Natural killer cell treated with Interleukin-12 subunit alpha and Interleukin-12 subunit beta and Interleukin-15 and Interleukin-18, amount 100 ng/mL, for 72 hours (primary cell): ENCODE measurements around the gene BEND4. TPM values are rescaled to one million over a fixed set of nuclear protein-coding genes. Genes with fewer than 3 reads are reported as not detected.

Source experiments
- ATAC-seq, 2 donors: fragments of 150-1000 bp; cut with Tn5 transposase in 1 of 2; sonication (Bioruptor Pico), chemical (Tn5 transposase) in 1 of 2; 2 replicates each; pipeline ENCODE4 v1.10.0; 2021
- DNase-seq: peaks from one replicate; pipeline ENCODE4 v3.0.0; 2022; ENCODE audit warnings: low spot score
- H3K27ac Mint-ChIP-seq, 2 donors: 1 replicate in 1 of 2; 2 replicates in 1 of 2; pipeline ENCODE4 v1.8.0; 2022; ENCODE audit warnings: mixed read lengths in 2 of 2, mild to moderate bottlenecking in 1 of 2, moderate library complexity in 1 of 2
- H3K27me3 Mint-ChIP-seq, 2 donors: 1 replicate in 1 of 2; 2 replicates in 1 of 2; pipeline ENCODE4 v1.8.0; 2022; ENCODE audit warnings: mixed read lengths in 2 of 2
- H3K36me3 Mint-ChIP-seq: one replicate; pipeline ENCODE4 v1.8.0; 2022; ENCODE audit warnings: mixed read lengths
- H3K4me1 Mint-ChIP-seq, 2 donors: 1 replicate in 1 of 2; 2 replicates in 1 of 2; pipeline ENCODE4 v1.8.0; 2022; ENCODE audit warnings: low read depth in 2 of 2, mixed read lengths in 2 of 2, mild to moderate bottlenecking in 1 of 2
- H3K4me3 Mint-ChIP-seq: one replicate; pipeline ENCODE4 v1.8.0; 2022; ENCODE audit warnings: mixed read lengths
- H3K9me3 Mint-ChIP-seq: 2 replicates; pipeline ENCODE4 v1.8.0; 2022; ENCODE audit warnings: mixed read lengths
- total RNA-seq, 2 donors: library from RNA; stranded (reverse); gene quantifications; one replicate each; pipeline ENCODE4 v1.2.3, GENCODE V29; 2022

The BEND4 gene
- total RNA-seq, 2 donors from 2014 or later: 0.11 to 0.57 TPM

- no peak overlapping the region for H3K27ac Mint-ChIP-seq
- H3K36me3 Mint-ChIP-seq: no peaks in the 10 kb centered on the region
- H3K9me3 Mint-ChIP-seq: no peaks in the 10 kb centered on the region
- DNase-seq: no peak
- no peaks in the 10 kb centered on the region for H3K4me1 Mint-ChIP-seq
- ATAC-seq: no peak
- H3K27me3 Mint-ChIP-seq: peaks cover 0 to 8% of the 10 kb centered on the region in 2 donors
- no peak overlapping the region for H3K4me3 Mint-ChIP-seq
Measured at GRCh38 chr4:42142591-42142990, 9.9 kb downstream of the BEND4 start.

GRCh38 chr4:42136371-42136770, 16.1 kb downstream of the BEND4 start:
- DNase-seq (no peak), ATAC-seq (no peak)
- H3K9me3 Mint-ChIP-seq: no peaks in the 10 kb centered on the region
- H3K27ac Mint-ChIP-seq: no peak overlapping the region
- no peak overlapping the region for H3K4me3 Mint-ChIP-seq
- peaks cover 0 to 8% of the 10 kb centered on the region in 2 donors for H3K27me3 Mint-ChIP-seq
- no peaks in the 10 kb centered on the region for H3K4me1 Mint-ChIP-seq
- H3K36me3 Mint-ChIP-seq: no peaks in the 10 kb centered on the region

GRCh38 chr4:42133006-42133405, 19.4 kb downstream of the BEND4 start:
- no peak for ATAC-seq
- no peak overlapping the region for H3K4me3 Mint-ChIP-seq
- H3K36me3 Mint-ChIP-seq: no peaks in the 10 kb centered on the region
- H3K9me3 Mint-ChIP-seq: no peaks in the 10 kb centered on the region
- H3K27ac Mint-ChIP-seq: no peak overlapping the region
- DNase-seq: no peak
- peaks cover 0 to 16% of the 10 kb centered on the region in 2 donors for H3K27me3 Mint-ChIP-seq
- H3K4me1 Mint-ChIP-seq: no peaks in the 10 kb centered on the region

GRCh38 chr4:42132099-42132498, 20.4 kb downstream of the BEND4 start:
- Mint-ChIP-seq H3K4me3 (no peak overlapping the region), H3K36me3 (no peaks in the 10 kb centered on the region), H3K27ac (no peak overlapping the region), H3K4me1 (no peaks in the 10 kb centered on the region), H3K9me3 (no peaks in the 10 kb centered on the region), H3K27me3 (peaks cover 0 to 9% of the 10 kb centered on the region in 2 donors)
- DNase-seq (no peak), ATAC-seq (peak in 1 of 2 donors; percentile 55)

GRCh38 chr4:42123071-42123644, 29.3 kb downstream of the BEND4 start:
- Mint-ChIP-seq H3K36me3 (no peaks in the 10 kb centered on the region), H3K4me3 (no peak overlapping the region), H3K4me1 (no peaks in the 10 kb centered on the region), H3K9me3 (no peaks in the 10 kb centered on the region), H3K27me3 (peaks cover 2 to 15% of the 10 kb centered on the region in 2 donors), H3K27ac (no peak overlapping the region)
- DNase-seq (no peak), ATAC-seq (no peak)

GRCh38 chr4:42122237-42122636, 30.2 kb downstream of the BEND4 start:
- DNase-seq (no peak), ATAC-seq (no peak)
- H3K36me3 Mint-ChIP-seq: no peaks in the 10 kb centered on the region
- H3K27me3 Mint-ChIP-seq: peaks cover 2 to 22% of the 10 kb centered on the region in 2 donors
- H3K4me1 Mint-ChIP-seq: no peaks in the 10 kb centered on the region
- H3K27ac Mint-ChIP-seq: no peak overlapping the region
- no peaks in the 10 kb centered on the region for H3K9me3 Mint-ChIP-seq
- H3K4me3 Mint-ChIP-seq: no peak overlapping the region

GRCh38 chr4:42119886-42120285, 32.6 kb downstream of the BEND4 start:
- Mint-ChIP-seq H3K27ac (no peak overlapping the region), H3K9me3 (no peaks in the 10 kb centered on the region), H3K27me3 (peaks cover 2 to 22% of the 10 kb centered on the region in 2 donors), H3K4me1 (no peaks in the 10 kb centered on the region), H3K4me3 (no peak overlapping the region), H3K36me3 (no peaks in the 10 kb centered on the region)
- DNase-seq (no peak), ATAC-seq (no peak)

GRCh38 chr4:42112846-42113245, 39.6 kb downstream of the BEND4 start:
- no peak overlapping the region for H3K27ac Mint-ChIP-seq
- no peak overlapping the region for H3K4me3 Mint-ChIP-seq
- no peak for DNase-seq
- H3K4me1 Mint-ChIP-seq: no peaks in the 10 kb centered on the region
- ATAC-seq: no peak
- peaks cover 4% of the 10 kb centered on the region for H3K36me3 Mint-ChIP-seq
- peaks cover 5% of the 10 kb centered on the region for H3K9me3 Mint-ChIP-seq
- peaks cover 2 to 22% of the 10 kb centered on the region in 2 donors for H3K27me3 Mint-ChIP-seq

- H3K36me3 Mint-ChIP-seq: peaks cover 4% of the 10 kb centered on the region
- H3K27me3 Mint-ChIP-seq: peaks cover 4 to 8% of the 10 kb centered on the region in 2 donors
- H3K4me1 Mint-ChIP-seq: no peaks in the 10 kb centered on the region
- H3K9me3 Mint-ChIP-seq: peaks cover 9% of the 10 kb centered on the region
- ATAC-seq (no peak), DNase-seq (no peak)
- H3K27ac Mint-ChIP-seq: no peak overlapping the region
- no peak overlapping the region for H3K4me3 Mint-ChIP-seq
Measured at GRCh38 chr4:42104521-42104920, 47.9 kb downstream of the BEND4 start.

GRCh38 chr4:42101446-42101975, 50.9 kb downstream of the BEND4 start:
- no peaks in the 10 kb centered on the region for H3K4me1 Mint-ChIP-seq
- H3K36me3 Mint-ChIP-seq: no peaks in the 10 kb centered on the region
- peaks cover 0 to 4% of the 10 kb centered on the region in 2 donors for H3K27me3 Mint-ChIP-seq
- ATAC-seq: no peak
- no peak overlapping the region for H3K4me3 Mint-ChIP-seq
- H3K9me3 Mint-ChIP-seq: peaks cover 5% of the 10 kb centered on the region
- no peak overlapping the region for H3K27ac Mint-ChIP-seq
- no peak for DNase-seq

GRCh38 chr4:42088386-42088785, 64.1 kb downstream of the BEND4 start:
- Mint-ChIP-seq H3K27me3 (no peaks in the 10 kb centered on the region), H3K36me3 (no peaks in the 10 kb centered on the region), H3K4me1 (no peaks in the 10 kb centered on the region), H3K9me3 (no peaks in the 10 kb centered on the region), H3K4me3 (no peak overlapping the region), H3K27ac (no peak overlapping the region)
- ATAC-seq (no peak), DNase-seq (no peak)

GRCh38 chr4:42083816-42084215, 68.6 kb downstream of the BEND4 start:
- no peak overlapping the region for H3K4me3 Mint-ChIP-seq
- H3K36me3 Mint-ChIP-seq: no peaks in the 10 kb centered on the region
- no peaks in the 10 kb centered on the region for H3K4me1 Mint-ChIP-seq
- no peak overlapping the region for H3K27ac Mint-ChIP-seq
- ATAC-seq: no peak
- DNase-seq: no peak
- H3K27me3 Mint-ChIP-seq: no peaks in the 10 kb centered on the region
- H3K9me3 Mint-ChIP-seq: no peaks in the 10 kb centered on the region

GRCh38 chr4:42080306-42080705, 72.1 kb downstream of the BEND4 start:
- H3K27ac Mint-ChIP-seq: no peak overlapping the region
- ATAC-seq: no peak
- H3K4me3 Mint-ChIP-seq: no peak overlapping the region
- DNase-seq: no peak
- no peaks in the 10 kb centered on the region for H3K27me3 Mint-ChIP-seq
- H3K4me1 Mint-ChIP-seq: no peaks in the 10 kb centered on the region
- H3K9me3 Mint-ChIP-seq: no peaks in the 10 kb centered on the region
- peaks cover 4% of the 10 kb centered on the region for H3K36me3 Mint-ChIP-seq

- no peak overlapping the region for H3K27ac Mint-ChIP-seq
- no peaks in the 10 kb centered on the region for H3K27me3 Mint-ChIP-seq
- peaks cover 8% of the 10 kb centered on the region for H3K36me3 Mint-ChIP-seq
- no peaks in the 10 kb centered on the region for H3K4me1 Mint-ChIP-seq
- H3K4me3 Mint-ChIP-seq: no peak overlapping the region
- no peak for DNase-seq
- H3K9me3 Mint-ChIP-seq: no peaks in the 10 kb centered on the region
- ATAC-seq: no peak
Measured at GRCh38 chr4:42078184-42078801, 74.2 kb downstream of the BEND4 start.
